ENCODE results near the gene SWAP70. TPM values are rescaled to one million over a fixed set of nuclear protein-coding genes. Genes with fewer than 3 reads are reported as not detected.

Gene SWAP70
- total RNA-seq, 5 donors from 2014 or later (not counting 1 experiment from before 2014, with no cell fraction given): 4.5 to 14.3 (median 7.3) TPM

- Mint-ChIP-seq H3K36me3 (no peaks in the 10 kb centered on the region), H3K4me3 (no peak overlapping the region), H3K27me3 (no peaks in the 10 kb centered on the region), H3K27ac (no peak overlapping the region), H3K4me1 (peaks cover under 1 to 26% (median 2%) of the 10 kb centered on the region in 3 donors), H3K9me3 (no peaks in the 10 kb centered on the region)
- DNase-seq: no peak
- 88% methylated on average over 2 of the region's 3 CpGs for WGBS (ENCODE audit: insufficient coverage)
- Histone ChIP-seq H3K36me3 (ENCODE audit: control insufficient read depth in 2 of 2, extremely low read depth in 1 of 2, insufficient read depth in 1 of 2, low read length in 1 of 2) (no peaks in the 10 kb centered on the region), H3K9me3 (no peaks in the 10 kb centered on the region), H3K27me3 (replicated peaks in 1 of 2; ENCODE audit: control insufficient read depth in 2 of 2, extremely low read depth in 1 of 2, insufficient read depth in 2 of 2, low read length in 1 of 2) (no peaks in the 10 kb centered on the region), H3K4me3 (ENCODE audit: control insufficient read depth in 1 of 2, extremely low read depth in 1 of 2, low read length in 1 of 2) (no peak overlapping the region), H3K4me1 (ENCODE audit: control insufficient read depth in 1 of 2, extremely low read depth in 1 of 2, insufficient read depth in 2 of 2, low read length in 2 of 2) (peaks cover 0 to 8% of the 10 kb centered on the region in 2 experiments), H3K27ac (ENCODE audit: low read length) (no peak overlapping the region)
- POLR2A ChIA-PET: no interaction called here
- CTCF ChIA-PET: interaction anchor here in 1 of 2 donors (1.0 kb wide), 1 partner anchor 139 kb away, joined by 4 read pairs; no protein-coding TSS in a partner anchor
- no peak for ATAC-seq (replicated peaks in 1 of 4)
Observed at GRCh38 chr11:9752091-9752490, 88.2 kb downstream of the SWAP70 start.

GRCh38 chr11:9753021-9753420 is 89.1 kb downstream of the SWAP70 start:
- WGBS (ENCODE audit: insufficient coverage): 60% methylated on average over 1 of the region's 3 CpGs
- Mint-ChIP-seq H3K27me3 (no peaks in the 10 kb centered on the region), H3K36me3 (no peaks in the 10 kb centered on the region), H3K4me1 (peaks cover 8 to 26% (median 9%) of the 10 kb centered on the region in 3 donors), H3K4me3 (no peak overlapping the region), H3K9me3 (no peaks in the 10 kb centered on the region), H3K27ac (no peak overlapping the region)
- POLR2A ChIA-PET: no interaction called here
- no peaks in the 10 kb centered on the region for H3K9me3 ChIP-seq
- no peak overlapping the region for H3K27ac ChIP-seq (ENCODE audit: low read length)
- DNase-seq (no peak), ATAC-seq (replicated peaks in 1 of 4) (no peak)
- H3K27me3 ChIP-seq (replicated peaks in 1 of 2; ENCODE audit: control insufficient read depth in 2 of 2, extremely low read depth in 1 of 2, insufficient read depth in 2 of 2, low read length in 1 of 2): no peaks in the 10 kb centered on the region
- no peak overlapping the region for H3K4me3 ChIP-seq (ENCODE audit: control insufficient read depth in 1 of 2, extremely low read depth in 1 of 2, low read length in 1 of 2)
- H3K4me1 ChIP-seq (ENCODE audit: control insufficient read depth in 1 of 2, extremely low read depth in 1 of 2, insufficient read depth in 2 of 2, low read length in 2 of 2): peaks cover 3 to 15% of the 10 kb centered on the region in 2 experiments
- CTCF ChIA-PET: no interaction called here
- no peaks in the 10 kb centered on the region for H3K36me3 ChIP-seq (ENCODE audit: control insufficient read depth in 2 of 2, extremely low read depth in 1 of 2, insufficient read depth in 1 of 2, low read length in 1 of 2)

GRCh38 chr11:9754010-9754471 is 90.2 kb downstream of the SWAP70 start:
- Mint-ChIP-seq H3K27ac (no peak overlapping the region), H3K4me3 (no peak overlapping the region), H3K36me3 (no peaks in the 10 kb centered on the region), H3K4me1 (peaks cover 11 to 26% (median 13%) of the 10 kb centered on the region in 3 donors), H3K9me3 (no peaks in the 10 kb centered on the region), H3K27me3 (no peaks in the 10 kb centered on the region)
- H3K27me3 ChIP-seq (replicated peaks in 1 of 2; ENCODE audit: control insufficient read depth in 2 of 2, extremely low read depth in 1 of 2, insufficient read depth in 2 of 2, low read length in 1 of 2): no peaks in the 10 kb centered on the region
- 100% methylated on average over 2 of the region's 3 CpGs for WGBS (ENCODE audit: insufficient coverage)
- ATAC-seq (replicated peaks in 1 of 4): no peak
- POLR2A ChIA-PET: no interaction called here
- CTCF ChIA-PET: interaction anchor here in 1 of 2 donors (0.5 kb wide), 1 partner anchor 216 kb away, joined by 4 read pairs; no protein-coding TSS in a partner anchor
- no peaks in the 10 kb centered on the region for H3K36me3 ChIP-seq (ENCODE audit: control insufficient read depth in 2 of 2, extremely low read depth in 1 of 2, insufficient read depth in 1 of 2, low read length in 1 of 2)
- H3K4me1 ChIP-seq (ENCODE audit: control insufficient read depth in 1 of 2, extremely low read depth in 1 of 2, insufficient read depth in 2 of 2, low read length in 2 of 2): peaks cover 3 to 19% of the 10 kb centered on the region in 2 experiments
- no peak overlapping the region for H3K4me3 ChIP-seq (ENCODE audit: control insufficient read depth in 1 of 2, extremely low read depth in 1 of 2, low read length in 1 of 2)
- no peaks in the 10 kb centered on the region for H3K9me3 ChIP-seq
- DNase-seq: no peak
- H3K27ac ChIP-seq (ENCODE audit: low read length): no peak overlapping the region

- Mint-ChIP-seq H3K9me3 (no peaks in the 10 kb centered on the region), H3K27ac (no peak overlapping the region), H3K36me3 (no peaks in the 10 kb centered on the region), H3K27me3 (no peaks in the 10 kb centered on the region), H3K4me3 (no peak overlapping the region), H3K4me1 (peaks cover 19 to 38% (median 24%) of the 10 kb centered on the region in 3 donors)
- CTCF ChIA-PET: interaction anchor here (0.5 to 0.8 kb wide), 3 partner anchors 272 to 552 kb away, joined by 3 to 10 read pairs (median 4); no protein-coding TSS in a partner anchor
- H3K27me3 ChIP-seq (replicated peaks in 1 of 2; ENCODE audit: control insufficient read depth in 2 of 2, extremely low read depth in 1 of 2, insufficient read depth in 2 of 2, low read length in 1 of 2): no peaks in the 10 kb centered on the region
- H3K9me3 ChIP-seq: no peaks in the 10 kb centered on the region
- ATAC-seq (replicated peaks in 1 of 4) (no peak), DNase-seq (no peak)
- WGBS (ENCODE audit: insufficient coverage): 35% methylated on average over 6 of the region's 7 CpGs
- peaks cover 7 to 27% of the 10 kb centered on the region in 2 experiments for H3K4me1 ChIP-seq (ENCODE audit: control insufficient read depth in 1 of 2, extremely low read depth in 1 of 2, insufficient read depth in 2 of 2, low read length in 2 of 2)
- no peaks in the 10 kb centered on the region for H3K36me3 ChIP-seq (ENCODE audit: control insufficient read depth in 2 of 2, extremely low read depth in 1 of 2, insufficient read depth in 1 of 2, low read length in 1 of 2)
- no peak overlapping the region for H3K27ac ChIP-seq (ENCODE audit: low read length)
- no peak overlapping the region for H3K4me3 ChIP-seq (ENCODE audit: control insufficient read depth in 1 of 2, extremely low read depth in 1 of 2, low read length in 1 of 2)
- POLR2A ChIA-PET: no interaction called here
Observed at GRCh38 chr11:9755561-9756185, 91.8 kb downstream of the SWAP70 start.

GRCh38 chr11:9756461-9756860 is 92.6 kb downstream of the SWAP70 start:
- no peak overlapping the region for H3K27ac Mint-ChIP-seq
- H3K27ac ChIP-seq (ENCODE audit: low read length): no peak overlapping the region
- H3K4me3 ChIP-seq (ENCODE audit: control insufficient read depth in 1 of 2, extremely low read depth in 1 of 2, low read length in 1 of 2): no peak overlapping the region
- no peaks in the 10 kb centered on the region for H3K27me3 ChIP-seq (replicated peaks in 1 of 2; ENCODE audit: control insufficient read depth in 2 of 2, extremely low read depth in 1 of 2, insufficient read depth in 2 of 2, low read length in 1 of 2)
- H3K27me3 Mint-ChIP-seq: no peaks in the 10 kb centered on the region
- H3K36me3 ChIP-seq (ENCODE audit: control insufficient read depth in 2 of 2, extremely low read depth in 1 of 2, insufficient read depth in 1 of 2, low read length in 1 of 2): no peaks in the 10 kb centered on the region
- H3K4me1 Mint-ChIP-seq: peaks cover 19 to 38% (median 25%) of the 10 kb centered on the region in 3 donors
- H3K9me3 Mint-ChIP-seq: no peaks in the 10 kb centered on the region
- H3K36me3 Mint-ChIP-seq: no peaks in the 10 kb centered on the region
- peaks cover 7 to 27% of the 10 kb centered on the region in 2 experiments for H3K4me1 ChIP-seq (ENCODE audit: control insufficient read depth in 1 of 2, extremely low read depth in 1 of 2, insufficient read depth in 2 of 2, low read length in 2 of 2)
- CTCF ChIA-PET: no interaction called here
- H3K9me3 ChIP-seq: no peaks in the 10 kb centered on the region
- peak in 1 of 35 experiments; percentile 4 for DNase-seq
- 100% methylated on average over 3 of the region's 5 CpGs for WGBS (ENCODE audit: insufficient coverage)
- peak overlapping the region in 1 of 3 donors; percentile 84 for H3K4me3 Mint-ChIP-seq
- ATAC-seq (replicated peaks in 1 of 4): no peak
- POLR2A ChIA-PET: no interaction called here

- ChIA-PET CTCF (no interaction called here), POLR2A (no interaction called here)
- H3K4me3 ChIP-seq (ENCODE audit: control insufficient read depth in 1 of 2, extremely low read depth in 1 of 2, low read length in 1 of 2): no peak overlapping the region
- no peaks in the 10 kb centered on the region for H3K9me3 ChIP-seq
- H3K36me3 Mint-ChIP-seq: no peaks in the 10 kb centered on the region
- peaks cover 7 to 27% of the 10 kb centered on the region in 2 experiments for H3K4me1 ChIP-seq (ENCODE audit: control insufficient read depth in 1 of 2, extremely low read depth in 1 of 2, insufficient read depth in 2 of 2, low read length in 2 of 2)
- H3K27ac Mint-ChIP-seq: peak overlapping the region in 1 of 2 donors; percentile 44
- H3K27me3 Mint-ChIP-seq: no peaks in the 10 kb centered on the region
- no peak overlapping the region for H3K27ac ChIP-seq (ENCODE audit: low read length)
- no peaks in the 10 kb centered on the region for H3K9me3 Mint-ChIP-seq
- DNase-seq (no peak), ATAC-seq (replicated peaks in 1 of 4) (no peak)
- H3K27me3 ChIP-seq (replicated peaks in 1 of 2; ENCODE audit: control insufficient read depth in 2 of 2, extremely low read depth in 1 of 2, insufficient read depth in 2 of 2, low read length in 1 of 2): no peaks in the 10 kb centered on the region
- peaks cover 19 to 40% (median 25%) of the 10 kb centered on the region in 3 donors for H3K4me1 Mint-ChIP-seq
- H3K4me3 Mint-ChIP-seq: peak overlapping the region in 1 of 3 donors; percentile 84
- WGBS (ENCODE audit: insufficient coverage): 100% methylated on average over 5 of the region's 6 CpGs
- no peaks in the 10 kb centered on the region for H3K36me3 ChIP-seq (ENCODE audit: control insufficient read depth in 2 of 2, extremely low read depth in 1 of 2, insufficient read depth in 1 of 2, low read length in 1 of 2)
Observed at GRCh38 chr11:9756878-9757277, 93.0 kb downstream of the SWAP70 start.

Data from T-cell (primary cell).